Measurements from ENCODE around the gene TPI1.
"Not testable (repeated sequence)": the region's sequence is repeated elsewhere in the genome, so short reads cannot be mapped to it uniquely, and the experiment has no call there.

The TPI1 gene

GRCh38 chr12:6887460-6887859, 20.1 kb downstream of the TPI1 start:
- H3K4me3 ChIP-seq (replicated peaks in 1 of 2; ENCODE audit: low read depth in 2 of 2, low read length in 2 of 2) = no peak overlapping the region
- DNase-seq (ENCODE audit: low read depth in 2 of 2) = no peak
- no peak for TF ChIP-seq CTCF (IDR thresholded peaks at IDR 0.05; ENCODE audit: low read depth, low read length)

GRCh38 chr12:6888360-6888759, 21.0 kb downstream of the TPI1 start:
- no peak overlapping the region for H3K4me3 ChIP-seq (replicated peaks in 1 of 2; ENCODE audit: low read depth in 2 of 2, low read length in 2 of 2)
- no peak for TF ChIP-seq CTCF (IDR thresholded peaks at IDR 0.05; ENCODE audit: low read depth, low read length)
- DNase-seq (ENCODE audit: low read depth in 2 of 2) = no peak

- DNase-seq (ENCODE audit: low read depth in 2 of 2); H3K4me3 ChIP-seq (replicated peaks in 1 of 2; ENCODE audit: low read depth in 2 of 2, low read length in 2 of 2): not testable (repeated sequence)
These were observed 21.5 kb downstream of the TPI1 start for GRCh38 chr12:6888794-6889193.

- H3K4me3 ChIP-seq (replicated peaks in 1 of 2; ENCODE audit: low read depth in 2 of 2, low read length in 2 of 2); DNase-seq (ENCODE audit: low read depth in 2 of 2): not testable (repeated sequence)
These were observed 22.6 kb downstream of the TPI1 start for GRCh38 chr12:6889775-6890573.

GRCh38 chr12:6890789-6891645, 23.7 kb downstream of the TPI1 start:
- peak; percentile 49 for TF ChIP-seq CTCF (IDR thresholded peaks at IDR 0.05; ENCODE audit: low read depth, low read length)
- peak overlapping the region; percentile 40 to 49 for H3K4me3 ChIP-seq (replicated peaks in 1 of 2; ENCODE audit: low read depth in 2 of 2, low read length in 2 of 2)
- peak; percentile 97 to 98 for DNase-seq (ENCODE audit: low read depth in 2 of 2)

- DNase-seq (ENCODE audit: low read depth in 2 of 2) = no peak
- H3K4me3 ChIP-seq (replicated peaks in 1 of 2; ENCODE audit: low read depth in 2 of 2, low read length in 2 of 2) = peak overlapping the region; percentile 40 to 49
- no peak for TF ChIP-seq CTCF (IDR thresholded peaks at IDR 0.05; ENCODE audit: low read depth, low read length)
These were observed 24.3 kb downstream of the TPI1 start for GRCh38 chr12:6891646-6892001.

- H3K4me3 ChIP-seq (replicated peaks in 1 of 2; ENCODE audit: low read depth in 2 of 2, low read length in 2 of 2); DNase-seq (ENCODE audit: low read depth in 2 of 2): not testable (repeated sequence)
These were observed 25.4 kb downstream of the TPI1 start for GRCh38 chr12:6892683-6893082.

- no peak for DNase-seq (ENCODE audit: low read depth in 2 of 2)
- TF ChIP-seq CTCF (IDR thresholded peaks at IDR 0.05; ENCODE audit: low read depth, low read length) = no peak
- no peak overlapping the region for H3K4me3 ChIP-seq (replicated peaks in 1 of 2; ENCODE audit: low read depth in 2 of 2, low read length in 2 of 2)
These were observed 27.0 kb downstream of the TPI1 start for GRCh38 chr12:6894321-6894720.

Data from cardiac fibroblast (primary cell).